Measurements from ENCODE around the gene VPS37D.

DNA sequence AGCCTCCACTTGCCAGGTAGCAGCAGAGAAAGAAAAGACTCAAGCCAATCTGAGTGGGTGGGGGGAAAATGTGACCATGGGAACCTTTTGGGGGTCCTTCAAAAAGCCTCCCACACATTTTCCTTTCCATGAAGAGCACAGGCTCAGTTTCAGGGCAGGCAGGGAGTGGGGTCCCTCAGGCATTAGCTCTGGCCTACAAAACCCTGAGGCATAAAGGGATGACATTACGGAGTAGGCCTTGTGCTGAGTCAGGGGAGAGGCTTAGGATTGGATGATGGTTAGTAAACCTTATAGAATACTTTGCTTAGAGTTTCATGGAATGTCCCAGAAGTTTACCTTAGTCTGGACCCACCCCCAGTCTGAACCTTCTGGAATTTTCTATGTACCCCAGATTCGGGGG is 12.1 kb downstream of the VPS37D start:
- TF ChIP-seq, protein P1, sequence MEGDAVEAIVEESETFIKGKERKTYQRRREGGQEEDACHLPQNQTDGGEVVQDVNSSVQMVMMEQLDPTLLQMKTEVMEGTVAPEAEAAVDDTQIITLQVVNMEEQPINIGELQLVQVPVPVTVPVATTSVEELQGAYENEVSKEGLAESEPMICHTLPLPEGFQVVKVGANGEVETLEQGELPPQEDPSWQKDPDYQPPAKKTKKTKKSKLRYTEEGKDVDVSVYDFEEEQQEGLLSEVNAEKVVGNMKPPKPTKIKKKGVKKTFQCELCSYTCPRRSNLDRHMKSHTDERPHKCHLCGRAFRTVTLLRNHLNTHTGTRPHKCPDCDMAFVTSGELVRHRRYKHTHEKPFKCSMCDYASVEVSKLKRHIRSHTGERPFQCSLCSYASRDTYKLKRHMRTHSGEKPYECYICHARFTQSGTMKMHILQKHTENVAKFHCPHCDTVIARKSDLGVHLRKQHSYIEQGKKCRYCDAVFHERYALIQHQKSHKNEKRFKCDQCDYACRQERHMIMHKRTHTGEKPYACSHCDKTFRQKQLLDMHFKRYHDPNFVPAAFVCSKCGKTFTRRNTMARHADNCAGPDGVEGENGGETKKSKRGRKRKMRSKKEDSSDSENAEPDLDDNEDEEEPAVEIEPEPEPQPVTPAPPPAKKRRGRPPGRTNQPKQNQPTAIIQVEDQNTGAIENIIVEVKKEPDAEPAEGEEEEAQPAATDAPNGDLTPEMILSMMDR (IDR thresholded peaks at IDR 0.05; ENCODE audit: insufficient read depth, low read length, poor library complexity, severe bottlenecking): no peak
- no peak for TF ChIP-seq EZH2phosphoT487 (conservative IDR thresholded peaks at IDR 0.05; ENCODE audit: low read length)

All from SU-DHL-6 (cell line).